ENCODE results near the gene PPP1R13L. TPM values are rescaled to one million over a fixed set of nuclear protein-coding genes. Genes with fewer than 3 reads are reported as not detected.
A peak's percentile ranks its signal among the peaks of the same experiment; 100 is the strongest.

Gene PPP1R13L
- total and polyA plus RNA-seq, 4 donors, result 0.51 to 7.7 (median 4.9) TPM

- peak; percentile 31 for TF ChIP-seq REST (IDR thresholded peaks at IDR 0.05)
- TF ChIP-seq YY1 (IDR thresholded peaks at IDR 0.05), result peak; percentile 69
- peak in 1 of 2 donors; percentile 75 for TF ChIP-seq GABPA (IDR thresholded peaks at IDR 0.05 in 1 of 2, conservative IDR thresholded peaks at IDR 0.05 in 1 of 2)
- TF ChIP-seq JUND (IDR thresholded peaks at IDR 0.05), result peak in 1 of 2 donors; percentile 60
Observed at GRCh38 chr19:45406226-45407090, 1.6 kb upstream of the PPP1R13L start, which contains the start of gene POLR1G (continued).

GRCh38 chr19:45405435-45406225 lies 761 bp upstream of the PPP1R13L start:
- under 1% methylated on average over 48 of the region's 48 CpGs for WGBS
- peaks cover 10 to 35% (median 23%) of the 10 kb centered on the region in 4 donors for H3K4me1 ChIP-seq (ENCODE audit: control insufficient read depth in 4 of 4, insufficient read depth in 4 of 4, low read length in 3 of 4)

More at GRCh38 chr19:45405435-45406225, 761 bp upstream of the PPP1R13L start:
- Histone ChIP-seq H3K27me3 (ENCODE audit: control insufficient read depth in 4 of 4, insufficient read depth in 4 of 4, low read length in 3 of 4) (no peaks in the 10 kb centered on the region), H3K27ac (ENCODE audit: low read depth in 1 of 2, low read length in 2 of 2) (peak overlapping the region; percentile 96 to 97), H3K9ac (ENCODE audit: low read depth in 1 of 2, low read length in 2 of 2) (peak overlapping the region; percentile 73 to 83), H3K4me3 (ENCODE audit: low read depth in 1 of 3, low read length in 3 of 3) (peak overlapping the region; percentile 48 to 82 (median 75)), H3K9me3 (ENCODE audit: control insufficient read depth in 4 of 4, low read length in 3 of 4) (no peaks in the 10 kb centered on the region), H3K36me3 (ENCODE audit: control insufficient read depth in 4 of 4, insufficient read depth in 3 of 4, low read depth in 1 of 4, low read length in 3 of 4) (peaks cover 0 to 2% (median 0%) of the 10 kb centered on the region in 4 donors)
- DNase-seq (ENCODE audit: low spot score), result peak; percentile 80
- TF ChIP-seq HNF4A (conservative IDR thresholded peaks at IDR 0.05) (no peak), HNF4G (IDR thresholded peaks at IDR 0.05) (peak; percentile 5), ZBTB33 (IDR thresholded peaks at IDR 0.05) (peak; percentile 17), EGR1 (IDR thresholded peaks at IDR 0.05; ENCODE audit: low read depth in 2 of 2) (peak; percentile 83 to 92), YY1 (IDR thresholded peaks at IDR 0.05) (no peak), NR2F2 (IDR thresholded peaks at IDR 0.05) (no peak), RXRA (IDR thresholded peaks at IDR 0.05) (peak in 1 of 2 donors; percentile 43), SP1 (IDR thresholded peaks at IDR 0.05) (no peak), FOXA1 (IDR thresholded peaks at IDR 0.05) (no peak), ATF3 (IDR thresholded peaks at IDR 0.05) (peak; percentile 44), JUND (IDR thresholded peaks at IDR 0.05) (peak; percentile 77 to 82)
